ENCODE results near the gene ALPP.

The ALPP gene

DNA sequence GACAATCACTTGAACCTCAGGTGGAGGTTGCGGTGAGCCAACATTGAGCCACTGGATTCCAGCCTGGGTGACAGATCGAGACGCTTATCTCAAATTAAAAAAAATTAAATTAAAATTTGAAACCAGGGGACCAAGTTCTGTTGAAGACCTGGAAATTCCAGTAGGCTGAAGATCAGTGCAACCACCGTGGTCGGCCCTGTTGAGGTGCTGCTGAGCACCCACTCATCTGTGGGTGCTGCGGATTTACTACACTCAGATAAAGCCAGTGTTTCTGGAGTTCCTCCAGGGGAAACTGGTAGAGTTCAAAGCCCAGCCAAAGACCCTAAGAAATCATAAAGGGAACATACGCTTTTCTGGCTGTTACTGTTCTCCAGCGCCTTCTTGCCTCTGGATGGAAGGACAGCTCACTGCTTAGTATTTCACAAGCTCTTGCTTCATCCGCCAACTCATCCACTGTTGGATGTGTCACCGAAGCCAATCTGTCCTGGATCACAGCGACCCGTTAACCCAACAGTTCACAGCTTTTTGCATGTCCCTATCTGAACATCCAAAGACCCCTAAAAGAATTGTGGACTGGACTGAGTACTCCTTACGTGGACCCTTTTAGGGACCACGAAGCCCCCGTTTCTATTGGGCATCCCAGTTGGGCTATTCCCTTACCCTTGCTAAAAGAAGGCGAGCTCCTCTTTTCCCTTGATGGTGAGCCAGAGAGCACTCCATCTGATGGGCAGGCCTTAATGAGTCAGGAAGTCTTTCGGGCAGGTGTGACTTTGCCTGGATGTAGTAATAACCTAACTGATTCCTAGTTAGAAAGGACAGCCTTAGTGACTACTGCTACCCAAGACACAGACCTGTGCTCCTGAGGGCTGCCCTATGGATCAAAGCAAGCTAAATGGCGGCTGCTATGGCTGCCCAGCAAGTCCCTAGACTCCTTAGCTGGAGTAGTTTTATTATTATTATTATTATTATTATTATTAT lies 6.0 kb upstream of the ALPP start:
- peak; percentile 44 for DNase-seq
- H3K27me3 ChIP-seq (replicated peaks) = peaks cover 17% of the 10 kb centered on the region
- no peak overlapping the region for H3K4me3 ChIP-seq (ENCODE audit: low read depth, low read length)
- in situ Hi-C loops (cut with HindIII; ENCODE audit: low pct_ligation_motif_present, low sequenced_read_pairs) = no loop called here
- no peak overlapping the region for H3K27ac ChIP-seq
- TF ChIP-seq, protein P1, sequence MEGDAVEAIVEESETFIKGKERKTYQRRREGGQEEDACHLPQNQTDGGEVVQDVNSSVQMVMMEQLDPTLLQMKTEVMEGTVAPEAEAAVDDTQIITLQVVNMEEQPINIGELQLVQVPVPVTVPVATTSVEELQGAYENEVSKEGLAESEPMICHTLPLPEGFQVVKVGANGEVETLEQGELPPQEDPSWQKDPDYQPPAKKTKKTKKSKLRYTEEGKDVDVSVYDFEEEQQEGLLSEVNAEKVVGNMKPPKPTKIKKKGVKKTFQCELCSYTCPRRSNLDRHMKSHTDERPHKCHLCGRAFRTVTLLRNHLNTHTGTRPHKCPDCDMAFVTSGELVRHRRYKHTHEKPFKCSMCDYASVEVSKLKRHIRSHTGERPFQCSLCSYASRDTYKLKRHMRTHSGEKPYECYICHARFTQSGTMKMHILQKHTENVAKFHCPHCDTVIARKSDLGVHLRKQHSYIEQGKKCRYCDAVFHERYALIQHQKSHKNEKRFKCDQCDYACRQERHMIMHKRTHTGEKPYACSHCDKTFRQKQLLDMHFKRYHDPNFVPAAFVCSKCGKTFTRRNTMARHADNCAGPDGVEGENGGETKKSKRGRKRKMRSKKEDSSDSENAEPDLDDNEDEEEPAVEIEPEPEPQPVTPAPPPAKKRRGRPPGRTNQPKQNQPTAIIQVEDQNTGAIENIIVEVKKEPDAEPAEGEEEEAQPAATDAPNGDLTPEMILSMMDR (IDR thresholded peaks at IDR 0.05; ENCODE audit: low read depth, low read length, missing control alignments) = no peak
- no peaks in the 10 kb centered on the region for H3K36me3 ChIP-seq (replicated peaks)

DNA sequence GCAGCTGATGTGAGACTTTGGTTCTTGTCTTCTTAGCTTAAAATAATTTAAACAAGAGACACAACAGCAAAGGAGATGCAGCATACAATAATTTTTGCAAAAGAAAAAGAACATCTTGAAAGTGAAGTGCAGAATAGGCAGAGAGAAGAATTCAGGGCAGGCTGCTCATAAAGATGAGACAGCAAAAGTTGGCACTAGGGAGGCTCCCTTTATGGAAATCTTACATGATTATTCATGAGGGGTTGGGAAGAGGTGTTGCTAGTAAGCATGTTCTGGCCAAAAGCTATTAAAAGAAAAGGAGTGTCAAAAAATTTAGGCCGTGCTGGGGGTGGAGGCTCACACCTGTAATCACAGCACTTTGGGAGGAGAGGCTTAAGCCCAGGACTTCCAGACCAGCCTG lies 4.2 kb upstream of the ALPP start:
- H3K36me3 ChIP-seq (replicated peaks) = no peaks in the 10 kb centered on the region
- no peak overlapping the region for H3K27ac ChIP-seq
- in situ Hi-C loops (cut with HindIII; ENCODE audit: low pct_ligation_motif_present, low sequenced_read_pairs) = no loop called here
- no peak for DNase-seq
- H3K27me3 ChIP-seq (replicated peaks) = peaks cover 17% of the 10 kb centered on the region
- TF ChIP-seq, protein P1 (IDR thresholded peaks at IDR 0.05; ENCODE audit: low read depth, low read length, missing control alignments) = no peak
- no peak overlapping the region for H3K4me3 ChIP-seq (ENCODE audit: low read depth, low read length)

DNA sequence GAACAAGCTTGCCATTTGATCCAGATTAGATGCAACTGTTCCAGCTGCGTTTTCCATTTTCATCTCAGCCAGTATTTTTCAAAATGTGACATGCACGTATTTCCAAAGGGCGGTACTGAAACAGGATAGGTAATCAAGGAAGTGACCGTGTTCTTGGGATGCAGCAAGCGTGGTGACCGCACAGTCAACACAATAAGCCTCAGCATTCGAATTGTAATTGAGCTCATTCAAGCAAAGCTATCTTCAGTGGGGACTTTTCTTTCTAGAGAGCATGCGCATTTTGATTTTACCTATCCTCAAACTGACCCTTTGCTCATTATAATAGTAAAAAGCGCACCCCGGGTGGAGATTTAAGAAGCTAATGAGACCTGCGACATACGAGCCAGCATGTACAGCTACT lies 3.4 kb upstream of the ALPP start:
- Histone ChIP-seq H3K27me3 (replicated peaks) (peaks cover 17% of the 10 kb centered on the region), H3K36me3 (replicated peaks) (no peaks in the 10 kb centered on the region)
- TF ChIP-seq, protein P1 (IDR thresholded peaks at IDR 0.05; ENCODE audit: low read depth, low read length, missing control alignments) = no peak

DNA sequence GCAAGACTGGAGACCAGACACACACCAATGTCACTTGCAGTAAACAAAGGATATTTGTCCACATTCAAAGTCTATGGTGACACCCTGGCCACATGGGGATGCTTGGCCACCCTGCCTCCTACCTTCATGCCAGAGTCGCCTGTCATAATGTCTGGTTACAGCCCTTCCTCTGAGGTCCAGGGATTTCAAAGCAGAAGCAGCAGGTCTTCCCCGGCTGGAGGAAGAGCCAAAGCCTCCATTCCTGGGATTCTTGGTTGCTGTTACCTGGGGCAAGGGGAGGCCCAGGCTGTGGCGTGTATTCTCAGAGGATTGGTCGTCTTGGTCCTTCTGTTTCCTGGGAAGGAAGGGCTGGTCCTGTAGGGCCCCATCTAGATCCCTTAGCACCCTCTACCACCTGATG lies 2.3 kb upstream of the ALPP start:
- in situ Hi-C loops (cut with HindIII; ENCODE audit: low pct_ligation_motif_present, low sequenced_read_pairs) = no loop called here
- DNase-seq = no peak
- TF ChIP-seq, protein P1 (IDR thresholded peaks at IDR 0.05; ENCODE audit: low read depth, low read length, missing control alignments) = no peak
- no peak overlapping the region for H3K27ac ChIP-seq
- no peak overlapping the region for H3K4me3 ChIP-seq (ENCODE audit: low read depth, low read length)
- peaks cover 18% of the 10 kb centered on the region for H3K27me3 ChIP-seq (replicated peaks)
- H3K36me3 ChIP-seq (replicated peaks) = no peaks in the 10 kb centered on the region

More for the DNA sequence above, 3.4 kb upstream of the ALPP start:
- no peak overlapping the region for H3K27ac ChIP-seq
- in situ Hi-C loops (cut with HindIII; ENCODE audit: low pct_ligation_motif_present, low sequenced_read_pairs) = no loop called here
- no peak overlapping the region for H3K4me3 ChIP-seq (ENCODE audit: low read depth, low read length)
- no peak for DNase-seq

DNA sequence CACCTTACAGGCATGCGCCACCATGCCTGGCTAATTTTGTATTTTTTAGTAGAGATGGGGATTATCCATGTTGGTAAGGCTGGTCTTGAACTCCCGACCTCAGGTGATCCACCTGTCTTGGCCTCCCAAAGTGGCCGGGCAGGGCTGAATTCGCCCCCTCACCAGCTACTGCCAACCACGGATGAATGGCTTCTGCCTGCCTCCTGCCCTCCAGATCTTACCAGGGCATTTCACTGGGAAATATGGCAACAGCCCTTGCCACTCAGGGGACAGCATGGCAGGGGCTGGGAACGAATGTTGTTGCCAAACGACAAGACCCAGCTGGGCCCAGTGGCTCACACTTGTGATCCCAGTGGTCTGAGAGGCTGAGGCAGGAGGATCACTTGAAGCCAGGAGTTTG lies 1.8 kb upstream of the ALPP start:
- peaks cover 22% of the 10 kb centered on the region for H3K27me3 ChIP-seq (replicated peaks)
- DNase-seq = no peak
- TF ChIP-seq, protein P1 (IDR thresholded peaks at IDR 0.05; ENCODE audit: low read depth, low read length, missing control alignments) = no peak
- in situ Hi-C loops (cut with HindIII; ENCODE audit: low pct_ligation_motif_present, low sequenced_read_pairs) = no loop called here
- no peak overlapping the region for H3K4me3 ChIP-seq (ENCODE audit: low read depth, low read length)
- H3K27ac ChIP-seq = no peak overlapping the region
- H3K36me3 ChIP-seq (replicated peaks) = no peaks in the 10 kb centered on the region

Data from brain microvascular endothelial cell (primary cell).